Bladder microvascular endothelial cell (primary cell): ENCODE data around the gene MRM1. TPM values are rescaled to one million over a fixed set of nuclear protein-coding genes. Genes with fewer than 3 reads are reported as not detected.

Experiments used
- total RNA-seq: library from RNA; depleted of rRNA; stranded (reverse); fragments of >200 nt; gene quantifications from 2 replicates; pipeline ENCODE4 v1.2.3, GENCODE V29; 2014

MRM1 gene
- total RNA-seq: 3.2 and 5.1 TPM in 2 replicates

GRCh38 chr17:36601303-36602029, at the start of gene MRM1:
Gene MRM1, plus strand, starts transcription at chr17:36601583. Its CDS starts 228 bp downstream, at chr17:36601811.

GRCh38 chr17:36591434-36592315, 9.7 kb upstream of the MRM1 start, which contains the start of gene DHRS11:
Gene DHRS11, plus strand, starts transcription at chr17:36591879. Its CDS starts 131 bp downstream, at chr17:36592010.

Other genes with a start within 250 kb of the MRM1 start
- gene TBC1D3H, start 213.1 kb upstream of the MRM1 start, total RNA-seq: not detected in 2 replicates
- gene ZNHIT3, start 114.9 kb upstream of the MRM1 start, total RNA-seq: 17.8 and 22.8 TPM in 2 replicates
- 50.7 and 66.0 TPM in 2 replicates for gene MYO19, start 66.7 kb upstream of the MRM1 start, total RNA-seq
- 2.9 and 7.9 TPM in 2 replicates for gene PIGW, start 66.6 kb upstream of the MRM1 start, total RNA-seq
- 37.9 and 73.1 TPM in 2 replicates for gene GGNBP2, start 56.7 kb upstream of the MRM1 start, total RNA-seq
- gene DHRS11, start 9.7 kb upstream of the MRM1 start, total RNA-seq: 5.2 and 8.9 TPM in 2 replicates